SK-N-SH (cell line): Measurements from ENCODE around the gene GRIN2A. TPM values are rescaled to one million over a fixed set of nuclear protein-coding genes. Genes with fewer than 3 reads are reported as not detected.

Experiments
- CTCF ChIA-PET: fragments of 300-600, 350-600 bp; formaldehyde crosslinking; extraction: SDS; loops from one replicate; lab custom pipeline; 2021; lab: Yijun Ruan, JAX
- POLR2A ChIA-PET: fragments of 350-600 bp; sonication (Branson Sonifier 250); formaldehyde crosslinking; extraction: SDS; loops from one replicate; lab custom pipeline; 2020; ENCODE audit warnings: antibody characterized with exemption, inconsistent platforms; lab: Yijun Ruan, JAX
- DNase-seq: peaks from one replicate; pipeline ENCODE4 v3.0.0; 2012
- H2AFZ ChIP-seq: fragments of 200-600 bp; sonication (generic); 2 replicates; pipeline ENCODE4 v1.8.1; 2016; ENCODE audit warnings: antibody characterized with exemption, mild to moderate bottlenecking, low read depth
- H3F3A ChIP-seq: fragments of 200-600 bp; sonication (generic); replicated peaks from 2 replicates; pipeline ENCODE3; 2016; ENCODE audit warnings: antibody characterized with exemption, mild to moderate bottlenecking; ENCODE audit not compliant: insufficient read depth
- H3K27ac ChIP-seq, 2 experiments: fragments of 200-500 bp in 1 of 2; fragments of 200-600 bp in 1 of 2; sonication (Bioruptor generic) in 1 of 2; sonication (generic), shearing (Covaris generic) in 1 of 2; 2 replicates each; pipeline versions ENCODE4 v1.5.1 to v1.6.1; 2014 to 2016; ENCODE audit warnings: low read depth in 2 of 2, inconsistent platforms in 1 of 2, low read length in 1 of 2, mild to moderate bottlenecking in 1 of 2, mixed read lengths in 1 of 2
- H3K27me3 ChIP-seq: fragments of 200-600 bp; sonication (generic), shearing (Covaris generic); 2 replicates; pipeline ENCODE4 v1.6.1; 2016; ENCODE audit warnings: mixed run types; ENCODE audit not compliant: insufficient read depth
- H3K36me3 ChIP-seq, 2 experiments: fragments of 200-500 bp in 1 of 2; fragments of 200-600 bp in 1 of 2; sonication (Bioruptor generic) in 1 of 2; sonication (generic) in 1 of 2; replicated peaks in 1 of 2; 2 replicates each; pipeline versions ENCODE3 to v1.5.1; 2014 to 2016; ENCODE audit warnings: low read length in 1 of 2, mild to moderate bottlenecking in 1 of 2; ENCODE audit not compliant: insufficient read depth in 2 of 2, control insufficient read depth in 1 of 2
- H3K4me1 ChIP-seq, 2 experiments: fragments of 200-500 bp in 1 of 2; fragments of 200-600 bp in 1 of 2; sonication (Bioruptor generic) in 1 of 2; sonication (generic), shearing (Covaris generic) in 1 of 2; 2 replicates each; pipeline versions ENCODE4 v1.5.1 to v1.6.1; 2014 to 2016; ENCODE audit warnings: low read depth in 1 of 2, low read length in 1 of 2, mixed run types in 1 of 2; ENCODE audit not compliant: insufficient read depth in 2 of 2, control insufficient read depth in 1 of 2
- H3K4me2 ChIP-seq: fragments of 200-600 bp; sonication (generic), shearing (Covaris generic); 2 replicates; pipeline ENCODE4 v1.6.1; 2017; ENCODE audit warnings: mixed run types
- H3K4me3 ChIP-seq, 2 experiments: fragments of 200-500 bp in 1 of 2; fragments of 200-600 bp in 1 of 2; sonication (Bioruptor generic) in 1 of 2; sonication (generic), shearing (Covaris generic) in 1 of 2; 2 replicates each; pipeline versions ENCODE4 v1.5.1 to v1.8.1; 2014 to 2016; ENCODE audit warnings: low read depth in 2 of 2, inconsistent platforms in 1 of 2, low read length in 1 of 2, mild to moderate bottlenecking in 1 of 2, mixed read lengths in 1 of 2, moderate library complexity in 1 of 2
- H3K79me2 ChIP-seq: fragments of 200-600 bp; sonication (generic); 2 replicates; pipeline ENCODE4 v1.8.1; 2017; ENCODE audit warnings: mild to moderate bottlenecking; ENCODE audit not compliant: insufficient read depth
- H3K9ac ChIP-seq: fragments of 200-600 bp; sonication (generic); 2 replicates; pipeline ENCODE4 v1.6.1; 2017; ENCODE audit warnings: mixed run types
- H3K9me2 ChIP-seq: fragments of 200-600 bp; sonication (generic); 2 replicates; pipeline ENCODE4 v1.6.1; 2017; ENCODE audit warnings: mixed run types
- H3K9me3 ChIP-seq: fragments of 200-600 bp; sonication (generic); 2 replicates; pipeline ENCODE4 v1.6.1; 2017; ENCODE audit warnings: mixed run types, mild to moderate bottlenecking, moderate library complexity
- H4K20me1 ChIP-seq: fragments of 200-600 bp; sonication (generic); 2 replicates; pipeline ENCODE4 v1.6.1; 2017; ENCODE audit warnings: mild to moderate bottlenecking, mixed run types; ENCODE audit not compliant: insufficient read depth
- CHD2 ChIP-seq: fragments of 150-350 bp; IDR thresholded peaks from 2 replicates; pipeline ENCODE4 v1.6.1; 2018; ENCODE audit warnings: low read length; ENCODE audit not compliant: partially characterized antibody
- EP300 ChIP-seq, 2 experiments: IDR thresholded peaks; 2 replicates each; pipeline versions ENCODE4 v1.4.0 to v1.6.1; 2012; ENCODE audit warnings: borderline replicate concordance in 1 of 2, low read depth in 1 of 2, low read length in 1 of 2
- JUND ChIP-seq: IDR thresholded peaks from 2 replicates; pipeline ENCODE4 v1.4.0; 2012
- MEF2A ChIP-seq: IDR thresholded peaks from 2 replicates; pipeline ENCODE4 v1.4.0; 2012; ENCODE audit warnings: low read depth, borderline replicate concordance
- MXI1 ChIP-seq: IDR thresholded peaks from 2 replicates; pipeline ENCODE4 v1.6.1; 2012; ENCODE audit warnings: mild to moderate bottlenecking, low read depth, low read length, improper control_type of control experiment
- NRF1 ChIP-seq: IDR thresholded peaks from 2 replicates; pipeline ENCODE4 v1.6.1; 2012; ENCODE audit warnings: low read depth, mild to moderate bottlenecking, low read length
- POLR2AphosphoS5 ChIP-seq: IDR thresholded peaks from 2 replicates; pipeline ENCODE4 v1.6.1; 2012; ENCODE audit warnings: low read depth, low read length
- RAD21 ChIP-seq: IDR thresholded peaks from 2 replicates; pipeline ENCODE4 v1.6.1; 2012; ENCODE audit warnings: mild to moderate bottlenecking, low read length
- RXRA ChIP-seq: IDR thresholded peaks from 2 replicates; pipeline ENCODE4 v1.4.0; 2012; ENCODE audit warnings: low read depth, mild to moderate bottlenecking, borderline replicate concordance
- SIN3A ChIP-seq: IDR thresholded peaks from 2 replicates; pipeline ENCODE4 v1.6.1; 2012; ENCODE audit warnings: low read depth, mild to moderate bottlenecking, low read length, moderate library complexity, borderline replicate concordance
- TEAD4 ChIP-seq: IDR thresholded peaks from 2 replicates; pipeline ENCODE4 v1.4.0; 2012; ENCODE audit warnings: mild to moderate bottlenecking, borderline replicate concordance; ENCODE audit not compliant: insufficient read depth
- WGBS: methylation state at CpG from one replicate; pipeline ENCODE4 v1.1.6; 2017; ENCODE audit warnings: low lambda C conversion rate; 5-methylcytosine and 5-hydroxymethylcytosine counted together
- polyA plus RNA-seq, 3 experiments: library from polyadenylated mRNA; depleted of rRNA; stranded (reverse); fragments of >200 nt; gene quantifications; 2 replicates each; pipeline ENCODE4 v1.2.3, GENCODE V29; 2012
- TF ChIP-seq, protein P1 (sequence below): fragments of 150-350 bp; IDR thresholded peaks from 2 replicates; pipeline ENCODE4 v1.6.1; 2016; ENCODE audit warnings: mild to moderate bottlenecking, low read depth, low read length
- TF ChIP-seq, protein P2 (sequence below): IDR thresholded peaks from 2 replicates; pipeline ENCODE4 v1.4.0; 2012; ENCODE audit warnings: low read depth
- TF ChIP-seq, protein P3 (sequence below): fragments of 200-600 bp; sonication (generic); IDR thresholded peaks from 2 replicates; pipeline ENCODE4 v1.6.1; 2017; ENCODE audit warnings: antibody characterized with exemption, mild to moderate bottlenecking, moderate library complexity
- TF ChIP-seq, protein P4 (sequence below): IDR thresholded peaks from 2 replicates; pipeline ENCODE4 v1.4.0; 2012; ENCODE audit warnings: low read depth, borderline replicate concordance
- TF ChIP-seq, protein P5 (sequence below): IDR thresholded peaks from 2 replicates; pipeline ENCODE4; 2012

GRIN2A gene
- polyA plus RNA-seq, 1 of the 3 experiments (the other 2 are of a cell fraction) = not detected

DNA sequence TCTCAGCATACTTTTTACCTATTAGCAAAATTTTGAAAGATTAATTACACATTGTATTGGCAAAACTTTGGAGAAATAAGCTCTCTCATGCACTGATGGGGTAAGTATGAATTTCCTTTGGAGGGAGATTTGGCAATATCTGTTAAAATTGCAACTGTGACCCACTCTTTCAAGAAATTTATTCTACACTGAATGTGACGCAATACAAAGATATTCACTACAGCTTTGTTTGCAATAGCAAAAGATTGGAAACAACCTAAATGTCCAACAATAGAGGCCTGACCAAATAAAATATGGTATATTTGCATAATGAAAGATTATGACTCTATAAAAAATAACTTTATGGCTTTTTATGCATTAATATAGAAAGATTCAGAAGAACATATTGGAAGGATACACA is 363.5 kb downstream of the GRIN2A start:
- H3F3A ChIP-seq = no peaks in the 10 kb centered on the region

More for the DNA sequence above, 363.5 kb downstream of the GRIN2A start:
- H3K4me3 ChIP-seq = no peak overlapping the region
- no peaks in the 10 kb centered on the region for H3K27me3 ChIP-seq
- H3K27ac ChIP-seq = no peak overlapping the region
- H2AFZ ChIP-seq = no peak overlapping the region
- no peak for DNase-seq
- TF ChIP-seq CHD2 = no peak
- TF ChIP-seq, protein P1, sequence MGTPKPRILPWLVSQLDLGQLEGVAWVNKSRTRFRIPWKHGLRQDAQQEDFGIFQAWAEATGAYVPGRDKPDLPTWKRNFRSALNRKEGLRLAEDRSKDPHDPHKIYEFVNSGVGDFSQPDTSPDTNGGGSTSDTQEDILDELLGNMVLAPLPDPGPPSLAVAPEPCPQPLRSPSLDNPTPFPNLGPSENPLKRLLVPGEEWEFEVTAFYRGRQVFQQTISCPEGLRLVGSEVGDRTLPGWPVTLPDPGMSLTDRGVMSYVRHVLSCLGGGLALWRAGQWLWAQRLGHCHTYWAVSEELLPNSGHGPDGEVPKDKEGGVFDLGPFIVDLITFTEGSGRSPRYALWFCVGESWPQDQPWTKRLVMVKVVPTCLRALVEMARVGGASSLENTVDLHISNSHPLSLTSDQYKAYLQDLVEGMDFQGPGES = no peak
- no peak for TF ChIP-seq RXRA
- no peak for TF ChIP-seq SIN3A
- TF ChIP-seq, protein P2, sequence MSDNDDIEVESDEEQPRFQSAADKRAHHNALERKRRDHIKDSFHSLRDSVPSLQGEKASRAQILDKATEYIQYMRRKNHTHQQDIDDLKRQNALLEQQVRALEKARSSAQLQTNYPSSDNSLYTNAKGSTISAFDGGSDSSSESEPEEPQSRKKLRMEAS = no peak
- TF ChIP-seq, protein P3, sequence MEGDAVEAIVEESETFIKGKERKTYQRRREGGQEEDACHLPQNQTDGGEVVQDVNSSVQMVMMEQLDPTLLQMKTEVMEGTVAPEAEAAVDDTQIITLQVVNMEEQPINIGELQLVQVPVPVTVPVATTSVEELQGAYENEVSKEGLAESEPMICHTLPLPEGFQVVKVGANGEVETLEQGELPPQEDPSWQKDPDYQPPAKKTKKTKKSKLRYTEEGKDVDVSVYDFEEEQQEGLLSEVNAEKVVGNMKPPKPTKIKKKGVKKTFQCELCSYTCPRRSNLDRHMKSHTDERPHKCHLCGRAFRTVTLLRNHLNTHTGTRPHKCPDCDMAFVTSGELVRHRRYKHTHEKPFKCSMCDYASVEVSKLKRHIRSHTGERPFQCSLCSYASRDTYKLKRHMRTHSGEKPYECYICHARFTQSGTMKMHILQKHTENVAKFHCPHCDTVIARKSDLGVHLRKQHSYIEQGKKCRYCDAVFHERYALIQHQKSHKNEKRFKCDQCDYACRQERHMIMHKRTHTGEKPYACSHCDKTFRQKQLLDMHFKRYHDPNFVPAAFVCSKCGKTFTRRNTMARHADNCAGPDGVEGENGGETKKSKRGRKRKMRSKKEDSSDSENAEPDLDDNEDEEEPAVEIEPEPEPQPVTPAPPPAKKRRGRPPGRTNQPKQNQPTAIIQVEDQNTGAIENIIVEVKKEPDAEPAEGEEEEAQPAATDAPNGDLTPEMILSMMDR = no peak
- TF ChIP-seq RAD21 = no peak
- TF ChIP-seq MEF2A = no peak
- TF ChIP-seq, protein P4, sequence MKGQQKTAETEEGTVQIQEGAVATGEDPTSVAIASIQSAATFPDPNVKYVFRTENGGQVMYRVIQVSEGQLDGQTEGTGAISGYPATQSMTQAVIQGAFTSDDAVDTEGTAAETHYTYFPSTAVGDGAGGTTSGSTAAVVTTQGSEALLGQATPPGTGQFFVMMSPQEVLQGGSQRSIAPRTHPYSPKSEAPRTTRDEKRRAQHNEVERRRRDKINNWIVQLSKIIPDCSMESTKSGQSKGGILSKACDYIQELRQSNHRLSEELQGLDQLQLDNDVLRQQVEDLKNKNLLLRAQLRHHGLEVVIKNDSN = no peak
- TF ChIP-seq MXI1 = no peak
- no peak for TF ChIP-seq TEAD4
- no peak for TF ChIP-seq JUND
- TF ChIP-seq POLR2AphosphoS5 = no peak
- TF ChIP-seq, protein P5, sequence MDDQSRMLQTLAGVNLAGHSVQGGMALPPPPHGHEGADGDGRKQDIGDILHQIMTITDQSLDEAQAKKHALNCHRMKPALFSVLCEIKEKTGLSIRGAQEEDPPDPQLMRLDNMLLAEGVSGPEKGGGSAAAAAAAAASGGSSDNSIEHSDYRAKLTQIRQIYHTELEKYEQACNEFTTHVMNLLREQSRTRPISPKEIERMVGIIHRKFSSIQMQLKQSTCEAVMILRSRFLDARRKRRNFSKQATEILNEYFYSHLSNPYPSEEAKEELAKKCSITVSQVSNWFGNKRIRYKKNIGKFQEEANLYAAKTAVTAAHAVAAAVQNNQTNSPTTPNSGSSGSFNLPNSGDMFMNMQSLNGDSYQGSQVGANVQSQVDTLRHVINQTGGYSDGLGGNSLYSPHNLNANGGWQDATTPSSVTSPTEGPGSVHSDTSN = no peak
- TF ChIP-seq EP300 (IDR thresholded peaks at IDR 0.05; ENCODE audit: borderline replicate concordance in 1 of 2, low read depth in 1 of 2, low read length in 1 of 2) = no peak
- TF ChIP-seq NRF1 = no peak
- H3K79me2 ChIP-seq = no peaks in the 10 kb centered on the region
- no peaks in the 10 kb centered on the region for H3K9me3 ChIP-seq
- ChIA-PET POLR2A (no interaction called here), CTCF (no interaction called here)
- no peak overlapping the region for H3K4me2 ChIP-seq
- WGBS = 49% methylated on average over 1 of the region's 1 CpG
- H3K4me1 ChIP-seq = no peaks in the 10 kb centered on the region
- H3K9ac ChIP-seq = no peak overlapping the region
- H3K36me3 ChIP-seq = no peaks in the 10 kb centered on the region
- no peaks in the 10 kb centered on the region for H4K20me1 ChIP-seq
- H3K9me2 ChIP-seq = no peaks in the 10 kb centered on the region
